Measurements from ENCODE around the gene PRKCH. TPM values are rescaled to one million over a fixed set of nuclear protein-coding genes. Genes with fewer than 3 reads are reported as not detected.
A peak's percentile ranks its signal among the peaks of the same experiment; 100 is the strongest.

The PRKCH gene
- 221 and 373 TPM in 2 replicates for total RNA-seq

DNA sequence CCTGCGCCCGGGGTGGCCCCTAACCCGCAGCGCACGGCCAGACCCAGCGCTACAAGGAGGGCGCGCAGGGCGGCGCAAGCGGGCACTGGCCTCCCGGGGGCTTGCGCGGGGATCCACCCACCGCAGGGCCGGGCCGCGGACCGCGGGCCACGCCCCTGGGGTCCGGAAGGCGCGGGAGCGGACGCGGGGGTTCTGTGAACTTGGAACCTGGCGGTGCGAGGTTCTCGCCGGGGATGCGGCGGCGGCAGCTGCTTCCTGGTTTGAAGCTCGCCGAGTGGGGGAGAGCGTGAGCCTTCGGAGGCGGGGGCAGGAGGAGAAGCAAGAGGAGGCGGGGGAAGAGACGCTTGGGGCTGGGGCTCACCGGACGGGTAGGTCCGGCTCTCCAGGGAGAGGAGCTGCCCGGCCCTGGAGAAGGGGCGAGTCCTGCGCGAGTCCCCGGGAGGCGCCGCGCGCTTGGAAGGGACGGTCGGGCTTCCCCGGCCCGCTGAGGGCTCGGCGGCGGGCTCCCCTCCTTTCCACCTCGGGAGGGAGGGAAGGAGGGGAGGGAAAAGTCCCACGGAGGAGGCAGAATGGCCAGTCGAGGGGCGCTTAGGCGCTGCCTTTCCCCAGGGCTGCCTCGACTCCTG is at the start of gene PRKCH:
Gene PRKCH, plus strand, starts transcription at position 195 of the 626 bp plus-strand sequence. CDS start 523 bp downstream, outside the sequence.
- DNase-seq (ENCODE audit: low read depth in 2 of 2): peak; percentile 88 to 94

DNA sequence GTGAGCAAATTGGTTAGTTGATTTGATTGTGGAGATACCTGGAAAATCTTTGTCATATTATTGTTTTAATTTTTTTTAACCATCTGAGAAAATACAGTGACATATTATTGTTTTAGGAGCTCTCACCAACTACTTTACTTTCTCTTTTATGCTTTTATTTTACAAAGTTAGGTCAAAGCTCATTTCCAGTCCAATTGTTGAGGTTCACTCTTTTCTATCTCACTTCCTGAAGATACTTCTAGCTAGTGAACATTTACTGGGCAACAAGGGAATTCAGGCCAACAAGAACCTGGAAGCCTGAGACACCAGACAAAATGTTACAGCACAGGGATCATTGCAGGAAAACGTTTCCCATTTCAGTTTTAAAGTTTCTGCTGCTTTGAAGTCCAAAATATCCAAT is 44.1 kb upstream of the PRKCH start:
- DNase-seq (ENCODE audit: low read depth in 2 of 2): peak; percentile 36 to 82

DNA sequence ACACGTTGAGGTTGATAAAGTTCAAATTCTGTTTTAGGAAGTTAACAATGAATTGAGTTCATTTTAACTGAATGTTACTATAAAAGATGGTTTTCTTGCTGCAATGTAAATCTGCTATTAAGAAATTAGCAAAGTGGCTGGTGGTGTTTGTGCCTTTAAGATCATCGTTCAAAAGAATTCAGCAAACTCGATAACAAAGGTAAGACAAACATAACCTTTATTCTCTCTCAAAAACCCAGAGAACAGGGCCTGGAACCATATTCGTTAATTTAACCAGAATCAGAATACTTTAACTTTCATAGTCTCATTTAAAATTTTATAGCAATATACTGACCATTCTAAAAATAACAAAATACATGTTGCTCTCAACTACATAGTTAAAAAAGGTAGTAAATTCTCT is 43.6 kb upstream of the PRKCH start:
- DNase-seq (ENCODE audit: low read depth in 2 of 2): no peak

DNA sequence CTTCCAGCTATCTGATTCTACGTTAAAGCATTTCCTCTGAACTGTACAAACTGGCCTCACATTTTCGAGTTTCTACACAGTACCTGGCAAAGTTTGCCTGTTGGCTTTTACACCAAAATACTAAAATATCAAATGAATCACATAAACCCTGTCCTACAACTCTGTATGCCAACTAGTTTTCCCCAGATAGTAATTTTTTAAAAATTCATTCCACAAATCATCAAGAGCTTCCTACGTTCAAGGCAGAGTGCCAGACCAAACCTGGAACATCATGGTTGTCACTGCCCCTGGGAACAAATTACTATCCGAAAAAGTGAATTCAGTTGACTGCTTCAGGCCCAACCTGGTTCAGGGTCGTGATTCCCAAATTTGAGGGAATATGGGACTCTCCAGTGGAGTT is 42.3 kb upstream of the PRKCH start:
- DNase-seq (ENCODE audit: low read depth in 2 of 2): peak in 1 of 2 donors; percentile 44

DNA sequence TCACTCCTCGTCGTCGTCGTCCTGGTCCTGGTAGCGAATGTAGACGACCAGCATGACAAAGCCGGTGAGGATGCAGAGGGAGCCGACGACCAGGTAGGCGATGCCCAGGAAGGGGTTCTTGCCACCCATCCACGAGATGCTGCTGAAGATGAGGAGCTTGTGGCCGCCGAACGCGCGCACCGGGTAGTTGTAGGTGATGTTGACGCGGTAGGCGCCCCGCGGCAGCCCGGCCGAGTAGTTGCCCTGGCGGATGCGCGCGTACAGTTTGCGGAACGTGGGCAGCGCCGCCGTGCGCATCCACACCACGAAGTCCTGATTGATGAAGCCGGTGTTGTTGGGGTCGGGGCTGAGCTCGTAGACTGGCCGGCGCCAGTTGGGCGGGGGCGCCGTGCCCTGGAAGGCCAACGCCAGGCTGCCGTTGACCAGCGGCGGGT is 41.3 kb upstream of the PRKCH start:
- DNase-seq (ENCODE audit: low read depth in 2 of 2): peak in 1 of 2 donors; percentile 1

DNA sequence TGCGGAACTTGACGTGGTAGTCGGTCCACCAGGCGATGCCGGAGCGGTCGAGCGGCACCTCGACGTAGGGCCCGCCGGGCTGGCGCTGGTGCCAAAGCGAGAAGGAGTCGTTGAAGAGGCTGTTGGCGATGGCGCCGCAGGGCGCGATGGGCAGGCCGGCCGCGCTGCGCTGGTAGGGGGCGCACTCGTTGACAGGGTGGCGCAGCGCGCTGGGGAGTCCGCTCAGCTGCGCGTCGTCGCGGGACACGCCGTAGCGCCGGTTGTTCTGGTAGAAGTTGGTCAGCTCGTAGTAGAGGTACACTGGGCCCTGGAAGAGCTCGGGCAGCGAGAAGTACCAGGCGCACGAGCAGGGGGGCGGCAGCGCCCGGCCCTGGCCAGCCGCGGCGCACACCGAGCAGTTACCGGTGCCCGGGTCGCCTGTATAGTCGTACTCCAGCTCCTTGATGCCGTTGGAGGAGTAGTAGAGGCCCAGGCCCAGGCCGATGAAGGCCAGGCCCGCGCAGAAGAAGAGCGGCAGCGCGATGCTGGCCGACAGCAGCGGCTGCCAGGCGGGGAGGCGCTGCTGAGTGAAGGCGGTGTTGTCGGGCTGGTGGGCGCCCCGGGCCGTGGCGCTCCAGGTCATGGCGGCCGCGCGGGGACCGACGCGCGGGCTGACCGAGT is 40.7 kb upstream of the PRKCH start:
- peak; percentile 83 to 87 for DNase-seq (ENCODE audit: low read depth in 2 of 2)

DNA sequence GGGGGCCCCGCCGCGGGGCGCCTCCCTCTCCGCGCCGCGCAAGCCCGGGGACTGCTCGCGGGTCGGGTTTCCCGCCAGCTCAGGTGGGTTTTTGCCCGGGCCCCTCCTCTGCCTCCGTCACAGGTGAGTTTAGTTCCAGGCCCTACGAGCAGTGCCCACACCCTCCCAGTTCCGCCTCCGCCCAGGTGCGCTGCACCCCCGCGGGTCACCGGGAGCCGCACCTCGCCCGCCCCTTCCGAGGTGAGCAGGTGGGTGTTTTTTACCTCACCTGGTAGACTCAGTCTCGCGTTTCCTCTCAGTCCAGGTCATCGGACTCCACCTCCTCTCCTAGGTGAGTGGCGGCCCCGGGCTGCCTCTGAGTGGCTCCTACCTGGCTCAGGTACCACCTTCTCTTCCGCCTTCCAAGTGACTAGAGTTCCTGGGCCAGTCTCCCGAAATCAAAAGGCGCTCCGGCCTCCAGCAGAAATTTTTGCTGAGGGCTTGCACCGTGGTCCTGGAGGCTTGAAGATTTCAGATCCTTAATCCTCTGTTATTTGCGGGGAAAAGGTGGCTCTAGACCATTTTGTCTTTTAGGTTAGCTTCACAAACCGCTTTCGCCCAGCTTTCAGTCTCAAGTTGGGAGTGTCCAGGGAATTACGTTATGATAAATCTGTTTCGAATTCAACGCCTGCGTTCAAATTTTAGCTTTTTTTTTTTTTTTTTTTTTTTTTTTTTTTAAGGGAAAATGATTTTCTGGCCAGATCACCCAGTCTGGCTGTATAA is 40.0 kb upstream of the PRKCH start, which contains the start of gene TMEM30B:
Gene TMEM30B, minus strand, starts transcription at position 153 of the 762 bp plus-strand sequence. CDS start 191 bp downstream, outside the sequence.
- no peak for DNase-seq (ENCODE audit: low read depth in 2 of 2)

DNA sequence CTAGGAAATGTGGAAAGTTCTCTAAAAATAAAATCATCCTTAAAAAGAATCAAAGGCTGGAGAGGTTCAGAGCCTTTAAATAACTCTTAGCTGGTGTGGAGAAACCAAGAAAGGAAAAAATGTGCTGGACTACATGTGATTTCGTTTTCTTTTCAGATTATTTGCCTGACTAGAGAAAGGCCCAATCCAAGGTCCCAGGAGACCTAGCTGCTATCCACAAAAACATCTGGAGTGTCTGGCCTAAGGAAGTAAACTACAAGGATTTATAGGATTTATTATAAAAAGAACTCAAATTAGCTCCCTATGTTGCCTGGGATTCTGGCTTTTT is 39.5 kb upstream of the PRKCH start:
- no peak for DNase-seq (ENCODE audit: low read depth in 2 of 2)

DNA sequence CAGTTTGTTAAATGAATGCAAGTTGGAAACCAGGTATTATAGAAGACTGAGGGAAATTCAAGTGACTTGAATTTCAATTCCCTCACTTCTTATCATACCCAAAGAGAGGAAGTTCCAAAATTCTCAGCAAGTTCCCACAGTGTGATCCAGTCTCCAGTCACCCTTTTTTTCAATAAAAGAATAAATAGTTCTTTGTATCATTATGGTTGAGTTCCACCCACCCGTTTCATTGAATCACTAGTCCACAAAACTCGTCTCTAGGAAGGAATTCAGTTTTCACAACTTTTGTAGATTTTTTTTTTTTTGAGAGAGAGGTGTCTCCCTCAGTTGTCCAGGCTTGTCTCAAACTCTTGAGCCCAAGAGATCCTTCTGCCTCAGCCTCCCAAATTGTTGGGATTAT is 38.6 kb upstream of the PRKCH start:
- DNase-seq (ENCODE audit: low read depth in 2 of 2): no peak

DNA sequence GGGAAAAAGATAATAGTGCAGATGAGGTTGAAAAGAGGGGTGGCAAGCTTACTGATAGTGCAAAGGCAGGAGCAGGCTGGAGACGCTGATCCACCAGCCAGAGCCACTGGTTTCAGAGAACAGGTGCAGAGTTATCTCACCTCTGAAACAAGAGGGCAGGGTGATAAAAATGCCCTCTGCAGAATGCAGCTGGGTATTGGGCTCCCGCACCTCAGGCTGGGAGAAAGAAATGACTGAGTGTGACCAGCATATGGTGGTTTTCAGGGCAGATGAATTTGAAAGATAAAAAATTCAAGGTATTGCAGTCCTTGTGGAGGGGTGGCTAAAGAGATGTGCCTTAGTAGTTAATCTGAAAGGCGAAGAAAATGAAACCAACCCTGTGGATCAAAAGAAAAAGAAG is 37.4 kb upstream of the PRKCH start:
- DNase-seq (ENCODE audit: low read depth in 2 of 2): no peak

DNA sequence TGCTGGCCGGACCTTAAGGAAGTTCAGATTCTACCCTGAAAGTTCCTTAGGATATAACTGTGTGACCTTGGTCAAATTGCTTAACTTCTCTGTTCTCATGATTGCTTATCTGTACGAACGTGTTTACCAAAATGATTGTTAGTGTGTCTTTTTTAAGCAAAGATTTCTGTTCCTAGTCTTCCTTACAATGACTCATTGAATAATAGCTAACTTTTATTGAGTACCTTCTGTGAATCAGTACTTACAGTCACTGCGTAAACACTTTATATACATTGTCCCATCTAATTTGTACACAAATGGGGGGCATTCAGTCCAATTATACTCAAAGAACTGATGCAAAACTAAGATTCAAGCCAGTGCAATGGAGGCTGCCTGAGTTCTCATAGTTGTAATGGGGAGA is 36.0 kb upstream of the PRKCH start:
- DNase-seq (ENCODE audit: low read depth in 2 of 2): no peak

DNA sequence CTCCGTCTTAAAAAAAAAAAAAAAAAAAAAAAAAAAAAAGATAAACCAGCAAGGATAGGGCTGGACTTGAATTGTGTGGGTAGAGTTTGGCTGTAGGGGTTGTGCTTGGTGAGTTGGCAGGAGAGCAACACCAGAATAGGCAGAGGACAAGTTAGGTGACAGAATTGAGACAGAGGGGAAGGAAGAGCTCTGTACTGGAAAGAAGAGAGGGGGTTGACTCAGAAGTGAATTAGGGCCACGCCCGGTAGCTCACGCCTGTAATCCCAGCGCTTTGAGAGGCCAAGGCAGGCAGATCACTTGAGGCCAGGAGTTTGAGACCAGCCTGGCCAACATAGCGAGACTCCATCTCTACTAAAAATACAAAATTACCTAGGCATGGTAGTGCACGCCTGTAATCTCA is 34.2 kb upstream of the PRKCH start:
- no peak for DNase-seq (ENCODE audit: low read depth in 2 of 2)

DNA sequence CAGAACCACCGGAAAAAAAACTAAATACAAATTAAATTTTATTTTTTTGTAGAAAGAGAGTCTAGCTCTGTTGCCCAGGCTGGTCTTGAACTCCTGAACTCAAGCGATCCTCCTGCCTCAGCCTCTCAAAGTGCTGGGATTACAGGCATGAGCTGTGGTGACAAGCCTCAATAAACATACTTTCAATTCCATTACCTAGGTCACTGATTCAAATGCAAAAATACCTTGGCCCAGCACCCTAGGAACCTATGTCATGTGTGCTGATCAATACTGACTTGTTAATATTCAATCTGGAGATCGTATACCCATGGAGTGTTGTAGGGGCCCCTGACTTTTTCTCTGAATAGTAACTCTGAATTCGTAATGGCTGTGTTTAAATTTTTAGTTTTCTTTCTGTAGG is 33.2 kb upstream of the PRKCH start:
- no peak for DNase-seq (ENCODE audit: low read depth in 2 of 2)

DNA sequence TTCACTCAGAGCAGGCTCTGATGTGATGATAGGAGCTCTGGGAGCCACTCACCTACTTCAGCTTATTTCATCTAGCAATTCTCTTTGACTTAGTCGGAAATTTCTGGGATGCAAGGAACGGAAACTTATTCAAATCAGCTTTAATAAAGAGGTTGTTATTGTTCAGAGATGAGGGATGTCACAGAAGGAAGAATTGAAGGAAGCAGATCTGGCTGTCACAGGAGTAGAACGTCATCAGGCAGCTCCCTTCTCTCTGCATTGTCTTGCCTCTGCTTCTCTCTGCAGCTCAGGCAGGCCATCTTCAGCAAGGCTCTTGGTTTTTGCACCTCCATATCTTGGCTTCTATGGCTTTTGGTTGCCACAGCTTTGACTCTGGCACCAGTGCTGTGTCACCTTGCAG is 32.7 kb upstream of the PRKCH start:
- peak in 1 of 2 donors; percentile 46 for DNase-seq (ENCODE audit: low read depth in 2 of 2)

DNA sequence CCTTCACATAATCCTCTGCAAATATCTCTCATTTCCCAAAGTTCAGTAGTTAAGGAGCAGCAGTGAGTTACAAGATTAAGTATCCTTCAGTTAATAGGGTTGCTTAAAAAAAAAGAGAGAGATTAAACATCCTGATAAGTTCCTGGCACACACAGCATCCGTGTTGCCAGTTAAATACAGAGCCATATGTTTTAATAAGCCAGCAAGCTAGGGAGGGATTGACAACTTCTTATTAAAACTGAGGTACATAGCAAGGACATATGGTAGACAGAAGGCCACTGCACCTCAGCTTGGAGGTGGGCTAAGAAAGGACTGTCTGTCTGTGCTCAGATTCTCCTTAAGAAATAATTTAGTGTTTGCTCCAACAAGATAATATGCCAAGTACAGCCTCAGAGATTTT is 30.7 kb upstream of the PRKCH start:
- no peak for DNase-seq (ENCODE audit: low read depth in 2 of 2)

DNA sequence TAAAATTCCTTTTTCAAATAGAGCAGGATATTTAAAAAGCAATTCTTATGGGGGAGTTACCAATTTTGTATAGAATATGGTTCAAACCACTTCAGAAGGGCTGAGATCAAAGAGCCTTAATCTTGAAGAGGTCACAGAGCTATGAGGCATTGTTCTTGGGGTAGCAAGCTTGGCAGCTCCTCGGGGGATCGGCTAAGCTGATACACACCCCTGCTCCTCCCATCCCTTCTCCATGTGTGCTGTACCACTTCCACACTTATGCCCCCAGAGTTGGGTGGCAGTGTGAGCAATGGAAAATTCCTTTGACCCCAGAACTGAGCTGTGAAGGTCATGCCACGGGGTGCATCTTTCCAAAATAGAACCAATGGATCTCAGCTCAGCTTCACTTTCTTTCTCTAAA is 25.2 kb upstream of the PRKCH start:
- no peak for DNase-seq (ENCODE audit: low read depth in 2 of 2)

DNA sequence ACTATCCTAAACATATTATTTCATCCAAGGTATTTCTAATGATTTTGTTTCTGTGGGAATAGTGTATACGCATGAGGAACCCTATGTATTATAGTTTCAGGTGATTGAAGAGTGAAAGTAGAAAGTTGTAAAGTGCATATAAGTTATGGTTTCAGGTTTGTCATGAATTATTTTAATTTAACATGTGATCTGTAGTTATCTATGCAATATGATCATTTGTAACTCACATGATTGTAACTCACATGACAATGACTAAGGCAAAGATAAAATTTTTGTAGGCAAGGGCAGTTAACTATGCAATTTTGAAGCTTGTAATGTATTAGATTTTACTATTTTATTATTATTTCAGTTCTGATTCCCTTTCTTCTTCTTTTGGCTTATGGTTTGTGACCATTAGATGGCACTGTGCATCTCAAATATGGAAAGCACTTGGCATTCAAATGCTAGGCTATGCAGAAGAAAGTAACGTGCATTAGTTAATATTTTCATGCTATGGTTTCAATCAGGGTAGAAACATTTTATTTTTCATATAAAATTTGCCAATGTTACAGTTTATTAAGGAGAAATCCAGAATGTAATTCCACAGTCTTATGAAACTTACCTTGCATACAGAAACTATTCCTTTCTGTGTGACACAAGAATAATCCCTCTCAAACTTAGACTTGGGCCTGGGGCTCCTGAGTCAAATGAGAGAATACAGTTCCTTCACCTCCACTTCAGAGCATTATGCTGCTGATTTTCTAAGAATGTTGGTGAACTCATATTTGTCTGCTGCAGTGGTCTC is 24.5 kb upstream of the PRKCH start:
- DNase-seq (ENCODE audit: low read depth in 2 of 2): peak; percentile 77 to 83

DNA sequence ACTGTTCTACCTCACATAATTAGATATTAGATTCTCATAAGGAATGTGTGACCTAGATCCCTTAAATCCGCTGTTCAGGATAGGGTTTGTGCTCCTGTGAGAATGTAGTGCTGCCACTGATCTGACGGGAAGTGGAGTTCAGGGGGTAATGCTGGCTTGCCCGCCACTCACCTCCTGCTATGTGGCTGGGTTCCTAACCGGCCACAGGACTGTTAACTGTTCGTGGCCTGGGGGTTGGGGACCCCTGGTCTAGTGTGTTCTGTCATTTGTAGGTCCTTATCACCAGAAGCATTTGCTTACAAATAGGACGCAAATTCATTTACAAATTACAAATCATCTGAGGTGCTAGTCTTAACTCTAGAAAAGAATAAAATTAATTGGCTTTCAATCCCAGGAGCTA is 23.8 kb upstream of the PRKCH start:
- no peak for DNase-seq (ENCODE audit: low read depth in 2 of 2)

DNA sequence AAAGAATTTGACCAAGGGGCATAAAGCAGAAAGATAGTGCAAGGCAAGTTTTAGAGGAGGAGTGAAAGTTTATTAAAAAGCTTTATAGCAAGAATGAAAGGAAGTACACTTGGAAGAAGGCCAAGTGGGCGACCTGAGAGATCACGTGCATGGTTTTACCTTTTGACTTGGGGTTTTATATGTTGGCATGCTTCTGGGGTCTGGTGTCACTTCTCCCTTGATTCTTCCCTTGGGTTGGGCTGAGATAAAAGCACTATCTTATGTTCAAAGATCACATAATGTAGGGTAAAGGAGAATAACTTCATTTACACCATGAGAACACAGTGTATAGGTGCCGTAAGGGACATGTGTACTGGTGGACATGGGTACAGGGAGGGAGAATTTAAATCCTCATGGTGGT is 22.6 kb upstream of the PRKCH start:
- DNase-seq (ENCODE audit: low read depth in 2 of 2): peak in 1 of 2 donors; percentile 41

DNA sequence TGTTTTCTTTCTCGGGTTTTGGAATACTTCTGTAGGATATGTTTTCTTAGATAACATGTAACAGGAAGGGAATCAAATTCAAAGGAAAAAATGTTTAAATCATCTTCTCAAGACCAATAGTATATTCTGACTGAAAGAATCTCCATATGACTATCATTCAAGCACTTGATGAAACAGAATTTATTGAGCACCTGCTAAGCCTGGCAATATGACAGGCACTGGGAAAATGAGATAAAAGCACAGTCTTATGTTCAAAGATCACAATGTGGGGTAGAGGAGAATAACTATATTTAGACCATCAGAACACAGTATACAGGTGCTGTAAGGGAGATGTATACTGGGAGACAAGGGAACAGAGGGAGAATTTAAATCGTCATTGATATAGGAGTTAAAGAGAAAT is 21.2 kb upstream of the PRKCH start:
- DNase-seq (ENCODE audit: low read depth in 2 of 2): peak in 1 of 2 donors; percentile 5

DNA sequence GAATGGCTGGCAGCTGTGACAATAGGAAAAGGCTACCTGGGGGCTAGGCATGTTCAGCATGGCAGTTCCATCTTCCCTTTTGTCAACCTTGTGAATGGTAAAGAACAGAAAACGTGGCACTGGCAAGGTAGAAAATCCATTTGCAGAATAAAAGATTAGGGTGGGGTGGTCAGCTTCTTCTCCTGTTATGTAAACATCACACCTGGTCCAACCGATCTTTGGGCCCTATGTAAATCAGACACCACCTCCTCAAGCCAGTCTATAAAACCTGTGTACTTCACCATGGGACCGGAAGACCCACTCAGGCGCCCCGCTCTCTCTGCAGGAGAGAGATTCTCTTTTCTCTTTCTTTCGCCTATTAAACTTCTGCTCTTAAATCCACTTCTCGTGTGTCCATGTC is 20.6 kb upstream of the PRKCH start:
- DNase-seq (ENCODE audit: low read depth in 2 of 2): no peak

DNA sequence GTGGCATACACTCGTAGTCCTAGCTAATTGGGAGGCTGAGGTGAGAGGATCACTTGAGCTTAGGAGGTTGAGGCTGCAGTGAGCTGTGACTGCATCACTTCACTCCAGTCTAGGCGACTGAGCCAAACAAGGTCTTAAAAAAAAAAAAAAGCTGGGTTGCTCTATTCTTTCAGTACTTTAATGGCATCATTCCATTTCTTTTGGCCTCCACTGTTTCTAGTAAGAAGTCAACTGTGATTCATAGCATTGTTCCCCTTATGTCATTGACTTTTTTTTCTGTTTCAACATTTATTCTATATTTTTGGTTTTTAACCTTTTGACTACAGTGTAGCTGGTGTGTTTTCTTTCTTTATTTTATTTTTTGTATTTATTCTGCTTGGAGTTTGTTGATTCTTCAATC is 16.7 kb upstream of the PRKCH start:
- DNase-seq (ENCODE audit: low read depth in 2 of 2): no peak

All from lung microvascular endothelial cell (primary cell).